CD14-positive monocyte (primary cell): ENCODE results near the gene BCL2L1. TPM values are rescaled to one million over a fixed set of nuclear protein-coding genes. Genes with fewer than 3 reads are reported as not detected.

Experiments used
- DNase-seq, 3 donors: peaks; one replicate each; pipeline ENCODE4 v3.0.0-alpha.2; 2011 to 2022
- H2AFZ ChIP-seq: 2 replicates; pipeline ENCODE4 v1.6.0; 2012; ENCODE audit warnings: mild to moderate bottlenecking, low read depth, low read length, inconsistent platforms; ENCODE audit not compliant: insufficient read depth, poor library complexity, severe bottlenecking
- H3K27ac ChIP-seq, 2 donors: 1 replicate in 1 of 2; 2 replicates in 1 of 2; pipeline ENCODE4 v1.5.1; 2012 to 2013; ENCODE audit warnings: low read length in 2 of 2, control low read depth in 1 of 2, inconsistent platforms in 1 of 2, low read depth in 1 of 2, mild to moderate bottlenecking in 1 of 2
- H3K27me3 ChIP-seq, 2 donors: one replicate each; pipeline versions ENCODE4 v1.6.0 to v1.6.1; 2011 to 2013; ENCODE audit warnings: low read length in 2 of 2; ENCODE audit not compliant: control insufficient read depth in 2 of 2, insufficient read depth in 2 of 2
- H3K36me3 ChIP-seq, 2 donors: replicated peaks in 1 of 2; 1 replicate in 1 of 2; 2 replicates in 1 of 2; pipeline versions ENCODE4 v1.5.1 to v1.6.1; 2012 to 2013; ENCODE audit warnings: low read length in 2 of 2, control low read depth in 1 of 2, inconsistent platforms in 1 of 2, mild to moderate bottlenecking in 1 of 2; ENCODE audit not compliant: insufficient read depth in 2 of 2, control insufficient read depth in 1 of 2
- H3K4me1 ChIP-seq, 2 donors: 1 replicate in 1 of 2; 2 replicates in 1 of 2; pipeline versions ENCODE4 v1.5.1 to v1.6.1; 2012 to 2013; ENCODE audit warnings: low read length in 2 of 2, control low read depth in 1 of 2, inconsistent platforms in 1 of 2, mild to moderate bottlenecking in 1 of 2, moderate library complexity in 1 of 2; ENCODE audit not compliant: insufficient read depth in 2 of 2, control insufficient read depth in 1 of 2
- H3K4me2 ChIP-seq: replicated peaks from 2 replicates; pipeline ENCODE3; 2012; ENCODE audit warnings: low read length, moderate library complexity, mild to moderate bottlenecking; ENCODE audit not compliant: poor library complexity, severe bottlenecking; ENCODE audit errors: extremely low read depth
- H3K4me3 ChIP-seq, 3 experiments: fragments of 200-600 bp in 1 of 3; sonication (generic) in 1 of 3; replicated peaks in 1 of 3; 1 replicate in 2 of 3; 2 replicates in 1 of 3; pipeline ENCODE4 v1.5.1; 2011 to 2013; ENCODE audit warnings: low read length in 3 of 3, mild to moderate bottlenecking in 3 of 3, control low read depth in 2 of 3, low read depth in 2 of 3, inconsistent platforms in 1 of 3, moderate library complexity in 1 of 3
- H3K79me2 ChIP-seq: 2 replicates; pipeline ENCODE4 v1.6.0; 2012; ENCODE audit warnings: mild to moderate bottlenecking, control low read depth, inconsistent platforms, low read length, moderate library complexity; ENCODE audit not compliant: insufficient read depth
- H3K9ac ChIP-seq: 2 replicates; pipeline ENCODE4 v1.6.0; 2017; ENCODE audit warnings: low read length, mild to moderate bottlenecking; ENCODE audit not compliant: insufficient read depth, poor library complexity, severe bottlenecking
- H3K9me3 ChIP-seq, 2 donors: replicated peaks in 1 of 2; 1 replicate in 1 of 2; 2 replicates in 1 of 2; pipeline versions ENCODE4 v1.5.1 to v1.6.1; 2012 to 2013; ENCODE audit warnings: low read length in 2 of 2, control low read depth in 1 of 2; ENCODE audit not compliant: control insufficient read depth in 1 of 2, insufficient read depth in 1 of 2
- H4K20me1 ChIP-seq: 2 replicates; pipeline ENCODE4 v1.6.0; 2012; ENCODE audit warnings: mild to moderate bottlenecking, low read length, control low read depth, moderate library complexity; ENCODE audit not compliant: insufficient read depth
- H3K27ac Mint-ChIP-seq, 7 donors: one replicate each; pipeline ENCODE4 v1.8.0; 2020; ENCODE audit warnings: mild to moderate bottlenecking in 7 of 7, mixed read lengths in 7 of 7, moderate library complexity in 6 of 7, inconsistent platforms in 2 of 7
- H3K27me3 Mint-ChIP-seq, 3 donors: one replicate each; pipeline ENCODE4 v1.8.0; 2021 to 2022; ENCODE audit warnings: low read depth in 3 of 3, mild to moderate bottlenecking in 3 of 3, mixed read lengths in 3 of 3, moderate library complexity in 3 of 3, inconsistent platforms in 1 of 3
- H3K36me3 Mint-ChIP-seq, 2 donors: one replicate each; pipeline ENCODE4 v1.8.0; 2020; ENCODE audit warnings: mixed read lengths in 2 of 2, inconsistent platforms in 1 of 2, mild to moderate bottlenecking in 1 of 2
- H3K4me1 Mint-ChIP-seq: one replicate; pipeline ENCODE4 v1.8.0; 2020; ENCODE audit warnings: mild to moderate bottlenecking, mixed read lengths
- H3K4me3 Mint-ChIP-seq, 2 donors: one replicate each; pipeline ENCODE4 v1.8.0; 2020; ENCODE audit warnings: mild to moderate bottlenecking in 2 of 2, mixed read lengths in 2 of 2, moderate library complexity in 1 of 2
- H3K9me3 Mint-ChIP-seq, 7 donors: one replicate each; pipeline ENCODE4 v1.8.0; 2020 to 2022; ENCODE audit warnings: mixed read lengths in 7 of 7, mild to moderate bottlenecking in 6 of 7, moderate library complexity in 6 of 7, inconsistent platforms in 2 of 7
- WGBS: methylation state at CpG from one replicate; pipeline ENCODE4 v1.1.5; 2013; ENCODE audit warnings: missing lambda C conversion rate; ENCODE audit not compliant: insufficient coverage; 5-methylcytosine and 5-hydroxymethylcytosine counted together
- intact Hi-C, 2 donors: fragments of 100-400 bp; cut with micrococcal nuclease; formaldehyde crosslinking; loops; one replicate each; pipeline versions ENCODE4 v1.15.0 to v1.15.1; 2023
- polyA plus RNA-seq, 3 donors: library from polyadenylated mRNA; depleted of rRNA in 1 of 3; unstranded in 2 of 3; stranded (reverse) in 1 of 3; fragments of 300-500 nt in 2 of 3; fragments of >200 nt in 1 of 3; fragmentation: Illumina TruSeq in 2 of 3; gene quantifications; 1 replicate in 2 of 3; 2 replicates in 1 of 3; pipeline ENCODE4 v1.2.3, GENCODE V29; 2012 to 2021
- TF ChIP-seq, protein P1 (sequence below): fragments of 200-600 bp; IDR thresholded peaks from one replicate; pipeline ENCODE4 v1.8.0; 2022; ENCODE audit warnings: antibody characterized with exemption, mild to moderate bottlenecking

The BCL2L1 gene
- polyA plus RNA-seq, 3 donors: 12.4 to 16.8 (median 14.3) TPM

DNA sequence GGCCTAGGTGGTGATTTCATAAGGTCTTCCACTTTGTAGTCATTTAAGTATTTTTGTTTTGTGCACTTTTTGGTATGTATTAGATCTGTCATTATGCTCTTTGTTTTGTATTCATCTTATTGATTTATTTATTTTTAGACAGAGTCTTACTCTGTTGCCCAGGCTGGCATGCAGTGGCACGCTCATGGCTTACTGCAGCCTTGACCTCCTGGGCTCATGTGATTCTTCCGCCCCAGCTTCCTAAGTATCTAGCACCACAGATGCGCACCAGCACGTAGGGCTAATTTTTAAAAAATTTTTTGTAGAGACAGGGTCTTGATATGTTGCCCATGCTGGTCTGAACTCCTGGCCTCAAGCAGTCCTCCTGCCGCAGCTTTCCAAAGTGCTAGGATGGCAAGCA is 47.0 kb upstream of the BCL2L1 start:
- Histone ChIP-seq H3K27me3 (no peaks in the 10 kb centered on the region), H4K20me1 (no peaks in the 10 kb centered on the region), H3K79me2 (peaks cover 39% of the 10 kb centered on the region), H3K4me2 (no peak overlapping the region), H3K9me3 (no peaks in the 10 kb centered on the region), H3K27ac (peak overlapping the region in 1 of 2 donors; percentile 5), H3K4me1 (no peaks in the 10 kb centered on the region), H3K9ac (no peak overlapping the region), H3K4me3 (no peak overlapping the region), H3K36me3 (peaks cover 52 to 95% of the 10 kb centered on the region in 2 donors), H2AFZ (no peak overlapping the region)
- H3K27ac Mint-ChIP-seq: peak overlapping the region in 3 of 7 donors; percentile 50 to 61 (median 59)
- DNase-seq: no peak
- H3K36me3 Mint-ChIP-seq: peaks cover 64 to 89% of the 10 kb centered on the region in 2 donors
- WGBS: no CpG with 5 or more reads among the region's 5 CpGs
- H3K9me3 Mint-ChIP-seq: no peaks in the 10 kb centered on the region
- intact Hi-C loops: no loop called here
- H3K27me3 Mint-ChIP-seq: no peaks in the 10 kb centered on the region
- TF ChIP-seq, protein P1, sequence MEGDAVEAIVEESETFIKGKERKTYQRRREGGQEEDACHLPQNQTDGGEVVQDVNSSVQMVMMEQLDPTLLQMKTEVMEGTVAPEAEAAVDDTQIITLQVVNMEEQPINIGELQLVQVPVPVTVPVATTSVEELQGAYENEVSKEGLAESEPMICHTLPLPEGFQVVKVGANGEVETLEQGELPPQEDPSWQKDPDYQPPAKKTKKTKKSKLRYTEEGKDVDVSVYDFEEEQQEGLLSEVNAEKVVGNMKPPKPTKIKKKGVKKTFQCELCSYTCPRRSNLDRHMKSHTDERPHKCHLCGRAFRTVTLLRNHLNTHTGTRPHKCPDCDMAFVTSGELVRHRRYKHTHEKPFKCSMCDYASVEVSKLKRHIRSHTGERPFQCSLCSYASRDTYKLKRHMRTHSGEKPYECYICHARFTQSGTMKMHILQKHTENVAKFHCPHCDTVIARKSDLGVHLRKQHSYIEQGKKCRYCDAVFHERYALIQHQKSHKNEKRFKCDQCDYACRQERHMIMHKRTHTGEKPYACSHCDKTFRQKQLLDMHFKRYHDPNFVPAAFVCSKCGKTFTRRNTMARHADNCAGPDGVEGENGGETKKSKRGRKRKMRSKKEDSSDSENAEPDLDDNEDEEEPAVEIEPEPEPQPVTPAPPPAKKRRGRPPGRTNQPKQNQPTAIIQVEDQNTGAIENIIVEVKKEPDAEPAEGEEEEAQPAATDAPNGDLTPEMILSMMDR: no peak
- H3K4me1 Mint-ChIP-seq: no peaks in the 10 kb centered on the region
- no peak overlapping the region for H3K4me3 Mint-ChIP-seq

DNA sequence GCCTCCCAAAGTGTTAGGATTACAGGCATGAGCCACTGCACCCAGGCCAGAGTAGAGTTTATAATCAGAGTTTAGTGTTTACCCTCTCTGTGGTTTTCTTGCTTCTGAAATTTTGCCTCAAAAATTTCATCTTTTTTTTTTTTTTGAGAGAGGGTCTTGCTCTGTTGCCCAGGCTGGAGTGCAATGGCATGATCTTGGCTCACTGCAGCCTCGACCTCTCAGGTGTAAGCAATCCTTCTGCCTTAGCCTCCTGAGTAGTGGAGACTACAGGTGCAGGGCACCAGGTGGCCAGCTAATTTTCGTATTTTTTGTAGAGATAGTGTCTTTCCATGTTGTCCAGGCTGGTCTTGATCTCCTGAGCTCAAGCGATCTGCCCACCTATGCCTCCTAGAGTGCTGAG is 45.1 kb upstream of the BCL2L1 start:
- TF ChIP-seq, protein P1: no peak
- DNase-seq: no peak
- Mint-ChIP-seq H3K27ac (peak overlapping the region in 1 of 7 donors; percentile 18), H3K9me3 (no peaks in the 10 kb centered on the region), H3K36me3 (peaks cover 60 to 82% of the 10 kb centered on the region in 2 donors), H3K27me3 (no peaks in the 10 kb centered on the region), H3K4me3 (no peak overlapping the region), H3K4me1 (no peaks in the 10 kb centered on the region)
- H3K27ac ChIP-seq: no peak overlapping the region
- no peaks in the 10 kb centered on the region for H3K4me1 ChIP-seq
- H3K4me3 ChIP-seq: no peak overlapping the region
- peaks cover 54 to 93% of the 10 kb centered on the region in 2 donors for H3K36me3 ChIP-seq
- H3K9me3 ChIP-seq: no peaks in the 10 kb centered on the region
- H3K9ac ChIP-seq: no peak overlapping the region
- H3K79me2 ChIP-seq: peaks cover 43% of the 10 kb centered on the region
- H4K20me1 ChIP-seq: no peaks in the 10 kb centered on the region
- WGBS: 90% methylated on average over 1 of the region's 3 CpGs
- no peaks in the 10 kb centered on the region for H3K27me3 ChIP-seq
- no peak overlapping the region for H3K4me2 ChIP-seq
- no peak overlapping the region for H2AFZ ChIP-seq
- intact Hi-C loops: no loop called here
